Stimulated activated naive B cell treated with anti-CD40 and anti-IgM and Interleukin-4, amounts not matched to agents 10 μg/mL and 1 μg/mL and 100 μg/mL, for 72 hours (primary cell): ENCODE results near the gene PTPMT1.
"Not testable (repeated sequence)": the region's sequence is repeated elsewhere in the genome, so short reads cannot be mapped to it uniquely, and the experiment has no call there.

Experiments
- ATAC-seq, 2 donors: fragments of 150-1000 bp; cut with Tn5 transposase; replicated peaks; 2 replicates each; pipeline ENCODE4 v1.10.0; 2021; ENCODE audit warnings: moderate library complexity in 1 of 2
- DNase-seq: peaks from one replicate; pipeline ENCODE4 v3.0.0; 2021
- H3K27ac Mint-ChIP-seq: one replicate; pipeline ENCODE4 v1.8.0; 2022; ENCODE audit warnings: mild to moderate bottlenecking, mixed read lengths
- H3K27me3 Mint-ChIP-seq, 2 donors: one replicate each; pipeline ENCODE4 v1.8.0; 2022; ENCODE audit warnings: mixed read lengths in 2 of 2
- H3K36me3 Mint-ChIP-seq, 2 donors: one replicate each; pipeline ENCODE4 v1.8.0; 2022; ENCODE audit warnings: mixed read lengths in 2 of 2, mild to moderate bottlenecking in 1 of 2
- H3K4me1 Mint-ChIP-seq, 2 donors: one replicate each; pipeline ENCODE4 v1.8.0; 2022; ENCODE audit warnings: mixed read lengths in 2 of 2, mild to moderate bottlenecking in 1 of 2
- H3K4me3 Mint-ChIP-seq, 2 donors: one replicate each; pipeline ENCODE4 v1.8.0; 2022; ENCODE audit warnings: mild to moderate bottlenecking in 2 of 2, mixed read lengths in 2 of 2, moderate library complexity in 1 of 2
- H3K9me3 Mint-ChIP-seq, 2 donors: one replicate each; pipeline ENCODE4 v1.8.0; 2022; ENCODE audit warnings: mixed read lengths in 2 of 2, mild to moderate bottlenecking in 1 of 2

PTPMT1 gene, protein sequence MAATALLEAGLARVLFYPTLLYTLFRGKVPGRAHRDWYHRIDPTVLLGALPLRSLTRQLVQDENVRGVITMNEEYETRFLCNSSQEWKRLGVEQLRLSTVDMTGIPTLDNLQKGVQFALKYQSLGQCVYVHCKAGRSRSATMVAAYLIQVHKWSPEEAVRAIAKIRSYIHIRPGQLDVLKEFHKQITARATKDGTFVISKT

DNA sequence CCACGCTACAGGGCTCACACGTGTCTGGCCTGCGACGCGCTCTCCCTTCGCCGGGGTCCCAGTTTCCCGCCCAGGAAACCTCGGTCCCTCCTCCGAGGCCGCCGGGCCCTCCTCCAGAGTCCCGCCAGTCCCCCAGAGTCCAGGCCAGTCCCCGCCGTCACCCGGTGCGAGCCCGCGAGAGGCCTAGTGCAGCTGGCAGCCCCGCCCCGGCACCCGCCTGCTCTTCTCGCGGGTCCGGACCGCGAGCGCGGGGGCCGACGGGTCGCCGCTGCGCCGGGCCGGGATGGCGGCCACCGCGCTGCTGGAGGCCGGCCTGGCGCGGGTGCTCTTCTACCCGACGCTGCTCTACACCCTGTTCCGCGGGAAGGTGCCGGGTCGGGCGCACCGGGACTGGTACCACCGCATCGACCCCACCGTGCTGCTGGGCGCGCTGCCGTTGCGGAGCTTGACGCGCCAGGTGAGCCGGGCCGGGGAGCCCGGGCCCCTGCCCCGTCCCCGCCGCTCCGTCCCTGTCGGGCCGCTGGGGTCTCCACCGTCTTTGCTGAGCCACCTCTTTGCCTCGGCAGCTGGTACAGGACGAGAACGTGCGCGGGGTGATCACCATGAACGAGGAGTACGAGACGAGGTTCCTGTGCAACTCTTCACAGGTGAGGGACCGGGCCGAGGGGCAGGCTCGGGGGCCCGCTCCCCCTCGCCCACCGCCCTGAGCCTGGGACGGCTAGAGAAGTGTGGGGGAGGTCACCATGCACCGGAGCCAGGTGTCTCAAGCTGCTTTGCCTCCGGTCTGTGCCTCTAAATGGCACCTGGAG, at the start of gene PTPMT1:
PTPMT1 (plus strand) TSS at position 260 of the 809 bp plus-strand sequence; CDS start at position 284, 24 bp downstream.
- peaks cover 2 to 5% of the 10 kb centered on the region in 2 donors for H3K36me3 Mint-ChIP-seq

DNA sequence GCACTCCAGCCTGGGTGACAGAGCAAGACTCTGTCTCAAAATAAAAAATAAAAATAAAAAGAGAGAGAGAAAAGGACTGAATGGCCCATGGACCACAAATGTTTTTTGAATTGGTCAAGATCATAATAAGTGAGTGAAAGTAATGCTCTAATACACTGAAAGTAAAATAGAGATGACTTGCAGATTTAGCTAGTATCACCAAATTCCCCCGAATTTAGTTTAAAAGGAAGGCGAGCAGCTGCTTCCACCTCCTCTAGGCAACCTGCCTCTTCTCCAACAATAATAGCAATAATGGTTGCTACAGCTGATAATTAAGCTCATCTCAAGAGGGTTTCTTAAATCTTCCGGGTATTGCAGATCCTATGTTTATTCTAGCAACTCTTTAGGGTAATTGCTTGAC, 49.2 kb upstream of the PTPMT1 start:
- Mint-ChIP-seq H3K27me3 (no peaks in the 10 kb centered on the region), H3K36me3 (peaks cover 19 to 23% of the 10 kb centered on the region in 2 donors), H3K4me3 (no peak overlapping the region), H3K4me1 (peaks cover 38 to 94% of the 10 kb centered on the region in 2 donors), H3K27ac (no peak overlapping the region), H3K9me3 (no peaks in the 10 kb centered on the region)
- ATAC-seq: no peak
- no peak for DNase-seq

More for the DNA sequence above, at the start of gene PTPMT1:
- Mint-ChIP-seq H3K27ac (peak within 1 kb of the TSS; percentile 89), H3K9me3 (no peaks in the 10 kb centered on the region), H3K4me1 (peaks cover 8 to 20% of the 10 kb centered on the region in 2 donors), H3K4me3 (peak within 1 kb of the TSS; percentile 87 to 96), H3K27me3 (no peaks in the 10 kb centered on the region)
- peak; percentile 96 to 97 for ATAC-seq
- DNase-seq: peak; percentile 73

DNA sequence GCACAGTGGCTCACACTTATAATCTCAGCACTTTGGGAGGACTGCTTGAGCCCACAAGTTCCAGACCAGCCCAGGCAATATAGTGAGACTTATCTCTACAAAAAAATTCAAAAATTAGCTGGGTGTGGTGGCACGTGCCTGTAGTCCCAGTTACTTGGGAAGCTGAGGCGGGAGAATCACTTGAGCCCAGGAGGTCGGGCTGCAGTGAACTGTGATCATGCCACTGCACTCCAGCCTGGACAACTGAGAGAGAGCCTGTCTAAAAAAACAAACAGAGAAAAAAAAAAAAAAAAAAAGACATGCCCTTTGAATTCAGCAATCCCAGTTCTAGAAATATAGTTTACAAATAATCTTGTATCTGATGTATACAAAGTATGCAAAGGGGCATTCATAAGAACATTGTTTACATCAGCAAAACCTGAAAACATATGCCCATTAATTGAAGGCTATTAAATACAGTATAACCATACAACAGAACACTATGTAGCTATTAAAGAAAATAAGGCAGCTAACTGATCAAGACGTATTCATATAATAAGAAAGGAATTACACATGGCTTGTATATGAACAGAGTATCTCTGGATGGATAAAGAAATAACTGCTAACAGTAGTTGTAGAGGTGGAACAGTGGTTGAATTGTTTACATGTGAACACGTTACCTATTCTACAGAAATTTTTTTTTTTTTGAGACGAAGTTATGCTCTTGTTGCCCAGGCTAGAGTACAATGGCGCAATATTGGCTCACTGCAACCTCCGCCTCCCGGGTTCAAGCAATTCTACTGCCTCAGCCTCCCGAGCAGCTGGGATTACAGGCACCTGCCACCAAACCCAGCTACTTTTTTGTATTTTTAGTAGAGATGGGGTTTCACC, 48.2 kb upstream of the PTPMT1 start:
- DNase-seq: no peak
- peaks cover 19 to 20% of the 10 kb centered on the region in 2 donors for H3K36me3 Mint-ChIP-seq
- H3K27me3 Mint-ChIP-seq: no peaks in the 10 kb centered on the region
- peaks cover 36 to 84% of the 10 kb centered on the region in 2 donors for H3K4me1 Mint-ChIP-seq
- peak overlapping the region; percentile 65 for H3K27ac Mint-ChIP-seq
- H3K4me3 Mint-ChIP-seq: no peak overlapping the region
- ATAC-seq: no peak
- H3K9me3 Mint-ChIP-seq: no peaks in the 10 kb centered on the region

DNA sequence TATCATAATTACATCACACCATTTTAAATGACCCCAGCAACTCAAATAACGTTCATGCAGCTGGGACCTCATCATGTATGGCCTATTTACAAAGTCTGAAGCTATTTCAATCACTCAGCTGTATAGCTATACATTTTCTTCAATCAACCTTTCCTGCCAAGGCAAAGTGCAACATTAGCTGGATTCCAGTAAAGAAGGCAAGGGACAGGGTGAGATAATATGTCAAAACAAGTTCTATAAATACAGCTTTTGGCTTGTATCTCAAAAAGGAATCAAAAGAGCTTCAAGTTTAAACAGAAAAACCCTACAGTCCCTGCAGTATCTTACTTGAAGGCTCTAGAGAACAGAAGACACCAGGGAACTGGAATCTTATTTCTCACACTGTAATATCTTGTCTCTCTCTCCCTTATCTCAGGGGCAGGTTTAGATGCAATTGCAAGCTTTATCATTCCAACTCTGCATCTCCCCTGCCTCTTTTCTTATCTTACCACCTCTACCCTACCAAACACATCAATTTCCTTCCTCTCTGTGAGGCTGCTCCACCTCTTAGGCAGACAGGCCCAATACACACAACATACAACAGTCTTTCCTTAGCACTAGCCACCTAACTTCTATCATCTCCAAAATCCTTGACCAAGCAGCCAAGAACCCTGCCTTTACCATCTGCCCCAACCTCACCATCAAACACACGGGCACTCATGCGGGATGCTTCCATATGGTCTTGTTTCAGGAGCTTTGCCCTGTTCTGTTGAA, 47.0 kb upstream of the PTPMT1 start:
- Mint-ChIP-seq H3K27me3 (no peaks in the 10 kb centered on the region), H3K4me3 (peak overlapping the region in 1 of 2 donors; percentile 1), H3K36me3 (peaks cover 19 to 20% of the 10 kb centered on the region in 2 donors), H3K27ac (peak overlapping the region; percentile 31), H3K9me3 (no peaks in the 10 kb centered on the region), H3K4me1 (peaks cover 42 to 78% of the 10 kb centered on the region in 2 donors)
- ATAC-seq: no peak
- DNase-seq: no peak

DNA sequence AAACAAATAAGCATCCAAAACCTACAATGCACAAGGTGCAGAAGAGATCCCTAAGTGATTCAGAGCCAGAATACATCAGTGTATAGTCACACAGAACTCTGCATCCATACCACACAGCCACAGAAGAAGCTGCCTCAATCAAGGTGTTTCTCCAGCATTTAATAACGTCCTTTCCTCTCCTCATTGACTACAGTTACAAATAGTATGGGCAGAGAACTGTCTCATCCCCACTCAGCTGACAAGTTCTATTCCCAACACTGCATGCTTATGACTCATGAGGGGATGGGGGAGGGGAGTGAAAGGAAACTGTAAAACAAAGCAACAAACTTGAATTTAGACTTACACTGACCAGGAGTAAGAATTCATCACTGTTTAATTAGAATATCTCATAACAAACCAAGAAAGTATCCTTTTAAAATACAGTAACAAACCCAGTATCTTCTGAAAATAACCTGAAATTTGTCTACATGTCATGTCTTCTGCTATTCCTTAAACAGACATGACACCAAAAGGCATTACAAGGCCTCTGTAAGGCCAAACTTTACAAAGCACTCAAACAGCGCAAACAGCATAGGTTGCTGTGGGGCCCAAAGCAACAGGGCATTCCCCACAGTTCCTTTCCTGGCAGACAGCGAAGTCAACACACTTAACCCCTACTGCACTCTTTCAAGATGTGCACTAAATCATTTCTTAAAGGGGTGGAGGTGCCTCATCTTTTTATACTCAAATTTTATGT, 41.7 kb upstream of the PTPMT1 start:
- peak overlapping the region; percentile 31 to 51 for H3K4me3 Mint-ChIP-seq
- peaks cover 39 to 73% of the 10 kb centered on the region in 2 donors for H3K4me1 Mint-ChIP-seq
- H3K36me3 Mint-ChIP-seq: peaks cover 19 to 21% of the 10 kb centered on the region in 2 donors
- no peak for DNase-seq
- peak; percentile 84 to 86 for ATAC-seq
- no peaks in the 10 kb centered on the region for H3K9me3 Mint-ChIP-seq
- no peaks in the 10 kb centered on the region for H3K27me3 Mint-ChIP-seq
- H3K27ac Mint-ChIP-seq: peak overlapping the region; percentile 49

DNA sequence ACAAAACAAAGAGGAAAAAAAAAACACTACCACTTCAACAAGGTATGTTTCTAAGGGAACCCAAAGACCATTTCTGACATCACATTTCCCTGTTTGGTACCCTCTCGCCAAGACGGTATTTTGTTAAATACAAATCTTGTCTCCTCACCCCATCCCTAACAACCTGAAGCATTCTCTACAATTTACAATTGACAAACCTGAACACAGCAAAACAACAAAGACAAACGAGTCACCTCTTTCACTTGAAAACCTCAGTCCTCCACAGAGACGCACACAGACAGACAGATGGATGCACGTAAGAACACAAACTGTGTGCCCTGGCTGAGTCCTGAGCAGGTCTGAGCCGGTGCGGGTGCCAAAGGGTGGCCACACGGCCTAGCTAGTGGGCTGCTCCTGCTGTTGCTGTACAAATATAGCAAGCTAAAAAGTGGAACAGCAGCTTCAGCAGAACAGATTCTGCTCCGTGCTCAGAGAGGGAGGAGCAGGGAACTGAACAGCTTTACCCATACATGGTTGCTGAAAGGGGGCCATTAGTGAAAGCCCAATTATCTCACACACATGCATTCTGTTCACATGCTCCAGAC, 41.0 kb upstream of the PTPMT1 start:
- Mint-ChIP-seq H3K4me1 (peaks cover 37 to 71% of the 10 kb centered on the region in 2 donors), H3K27me3 (no peaks in the 10 kb centered on the region), H3K36me3 (peaks cover 18 to 23% of the 10 kb centered on the region in 2 donors), H3K4me3 (peak overlapping the region; percentile 6 to 7), H3K9me3 (no peaks in the 10 kb centered on the region), H3K27ac (peak overlapping the region; percentile 49)
- ATAC-seq: peak; percentile 31 to 56
- no peak for DNase-seq

DNA sequence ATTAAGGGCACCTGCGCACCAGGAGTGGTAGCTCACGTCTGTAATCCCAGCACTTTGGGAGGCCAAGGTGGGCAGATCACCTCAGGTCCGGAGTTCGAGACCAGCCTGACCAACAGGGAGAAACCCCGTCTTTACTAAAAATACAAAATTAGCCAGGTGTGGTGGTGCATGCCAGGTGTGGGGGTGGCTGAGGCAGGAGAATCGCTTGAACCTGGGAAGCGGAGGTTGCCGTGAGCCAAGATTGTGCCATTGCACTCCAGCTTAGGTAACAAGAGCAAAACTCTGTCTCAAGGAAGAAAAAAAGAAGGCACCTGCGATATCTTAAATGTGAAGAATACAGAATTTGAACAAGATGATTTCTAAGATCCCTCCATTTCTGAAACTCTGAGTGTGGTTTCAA, 39.4 kb upstream of the PTPMT1 start:
- peaks cover 16 to 25% of the 10 kb centered on the region in 2 donors for H3K36me3 Mint-ChIP-seq
- peak overlapping the region; percentile 88 for H3K27ac Mint-ChIP-seq
- H3K27me3 Mint-ChIP-seq, DNase-seq, H3K9me3 Mint-ChIP-seq, ATAC-seq, H3K4me3 Mint-ChIP-seq: not testable (repeated sequence)
- peaks cover 42 to 71% of the 10 kb centered on the region in 2 donors for H3K4me1 Mint-ChIP-seq

DNA sequence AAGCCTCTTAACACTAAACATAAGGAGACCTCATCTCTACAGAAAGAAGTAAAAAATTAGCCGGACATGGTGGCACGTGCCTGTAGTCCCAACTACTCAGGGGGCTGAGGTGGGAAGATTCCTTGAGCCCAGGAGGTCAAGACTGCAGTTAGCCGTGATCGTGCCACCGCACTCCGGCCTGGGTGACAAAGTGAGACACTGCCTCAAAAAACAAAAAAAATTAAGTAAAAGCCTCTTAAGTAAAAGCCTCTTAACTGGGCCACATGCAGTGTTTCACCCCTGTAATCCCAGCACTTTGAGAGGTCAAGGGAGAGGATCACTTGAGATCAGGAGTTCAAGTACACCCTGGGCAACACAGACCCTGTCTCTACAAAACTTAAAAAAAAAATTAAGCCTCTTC, 38.2 kb upstream of the PTPMT1 start:
- peaks cover 37 to 76% of the 10 kb centered on the region in 2 donors for H3K4me1 Mint-ChIP-seq
- H3K9me3 Mint-ChIP-seq: no peaks in the 10 kb centered on the region
- H3K27ac Mint-ChIP-seq: peak overlapping the region; percentile 47
- peaks cover 16 to 25% of the 10 kb centered on the region in 2 donors for H3K36me3 Mint-ChIP-seq
- H3K4me3 Mint-ChIP-seq: no peak overlapping the region
- no peaks in the 10 kb centered on the region for H3K27me3 Mint-ChIP-seq
- ATAC-seq (no peak), DNase-seq (no peak)

DNA sequence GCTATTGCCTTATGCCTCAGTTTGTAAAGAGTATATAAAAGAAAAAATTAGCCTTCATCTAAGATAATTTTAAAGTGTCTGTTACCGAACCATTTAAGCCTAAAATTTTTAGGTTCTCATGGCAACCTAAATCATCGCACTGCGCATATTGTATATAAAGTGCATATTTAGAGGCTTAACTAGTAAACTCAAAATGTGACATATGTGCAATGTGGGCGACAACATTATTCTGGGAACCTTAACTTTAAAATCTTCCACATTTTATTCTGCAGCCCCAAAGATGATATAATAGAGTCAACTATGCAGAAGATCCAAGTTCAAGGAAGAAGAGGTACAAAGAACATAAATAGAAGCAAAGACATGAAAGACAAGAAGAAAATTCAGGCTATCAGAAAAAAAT, 35.4 kb upstream of the PTPMT1 start:
- ATAC-seq (no peak), DNase-seq (no peak)
- no peaks in the 10 kb centered on the region for H3K9me3 Mint-ChIP-seq
- no peak overlapping the region for H3K4me3 Mint-ChIP-seq
- peaks cover 24 to 74% of the 10 kb centered on the region in 2 donors for H3K4me1 Mint-ChIP-seq
- no peaks in the 10 kb centered on the region for H3K27me3 Mint-ChIP-seq
- no peak overlapping the region for H3K27ac Mint-ChIP-seq
- peaks cover 17 to 25% of the 10 kb centered on the region in 2 donors for H3K36me3 Mint-ChIP-seq

DNA sequence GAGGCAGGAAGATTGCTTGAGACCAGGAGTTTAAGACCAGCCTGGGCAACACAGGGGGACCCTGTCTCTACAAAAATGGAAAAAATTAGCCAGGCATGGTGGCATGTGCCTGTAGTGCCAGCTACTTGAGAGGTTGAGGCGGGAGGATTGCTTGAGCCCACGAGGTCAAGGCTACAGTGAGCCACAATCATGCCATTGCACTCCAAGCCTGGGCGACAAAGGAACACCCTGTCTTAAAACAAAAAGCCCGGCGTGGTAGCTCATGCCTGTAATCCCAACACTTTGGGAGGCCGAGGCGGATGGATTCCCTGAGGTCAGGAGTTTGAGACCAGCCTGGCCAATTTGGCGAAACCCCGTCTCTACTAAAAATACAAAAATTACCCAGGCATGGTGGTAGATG, 34.7 kb upstream of the PTPMT1 start:
- Mint-ChIP-seq H3K36me3 (peaks cover 17 to 20% of the 10 kb centered on the region in 2 donors), H3K4me1 (peaks cover 19 to 73% of the 10 kb centered on the region in 2 donors)
- not testable (repeated sequence) for H3K4me3 Mint-ChIP-seq, DNase-seq, H3K9me3 Mint-ChIP-seq, ATAC-seq, H3K27ac Mint-ChIP-seq, H3K27me3 Mint-ChIP-seq

DNA sequence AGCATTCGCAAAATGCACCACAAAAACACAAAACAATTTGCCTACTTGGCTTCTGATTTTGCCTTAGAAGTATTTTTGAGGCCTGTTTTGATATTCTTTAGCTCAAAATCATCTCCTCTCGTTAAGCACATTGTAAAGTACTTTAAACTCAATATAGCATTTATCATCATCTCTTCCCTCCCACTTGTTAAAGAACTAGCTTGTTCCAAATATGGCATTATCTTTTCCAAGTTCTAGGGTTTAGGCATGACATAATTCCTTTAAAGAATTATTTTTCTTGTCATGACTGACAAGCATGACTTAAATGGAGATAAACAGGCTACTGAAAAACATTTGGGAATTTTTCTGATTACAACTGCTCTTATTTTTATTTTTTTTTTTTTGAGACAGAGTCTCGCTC, 33.7 kb upstream of the PTPMT1 start:
- no peaks in the 10 kb centered on the region for H3K27me3 Mint-ChIP-seq
- no peak overlapping the region for H3K4me3 Mint-ChIP-seq
- H3K4me1 Mint-ChIP-seq: peaks cover 14 to 64% of the 10 kb centered on the region in 2 donors
- H3K9me3 Mint-ChIP-seq: no peaks in the 10 kb centered on the region
- DNase-seq (no peak), ATAC-seq (no peak)
- no peak overlapping the region for H3K27ac Mint-ChIP-seq
- H3K36me3 Mint-ChIP-seq: peaks cover 13 to 16% of the 10 kb centered on the region in 2 donors

DNA sequence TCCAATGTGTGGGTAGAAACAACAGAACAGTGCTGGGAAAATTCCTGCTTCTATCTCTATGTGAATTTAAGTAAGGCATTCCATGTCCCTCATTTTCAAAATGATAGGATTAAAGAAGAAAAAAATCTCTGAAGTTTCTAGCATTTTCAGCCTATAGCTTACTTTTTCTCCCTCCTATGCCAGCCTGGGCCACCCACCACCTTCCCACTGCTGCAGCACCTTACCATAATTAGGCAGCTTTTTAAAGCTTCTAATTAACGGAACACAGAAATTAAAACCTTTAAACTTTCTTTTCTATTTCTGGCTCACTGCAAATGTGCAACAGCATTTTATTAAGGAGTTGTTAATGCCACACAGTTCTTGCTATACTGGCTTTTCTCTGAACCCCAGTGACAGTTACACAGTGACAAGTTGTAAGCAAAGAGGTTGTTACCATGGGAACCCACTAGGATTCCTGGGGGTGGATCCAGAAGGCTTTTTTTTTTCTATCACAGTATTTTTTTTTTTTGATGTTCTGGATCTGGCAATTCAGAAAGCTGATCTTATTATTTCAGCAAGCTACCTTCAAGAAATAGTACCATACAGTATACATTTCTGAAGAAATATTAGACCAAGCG, 32.7 kb upstream of the PTPMT1 start:
- H3K4me3 Mint-ChIP-seq: no peak overlapping the region
- H3K9me3 Mint-ChIP-seq: no peaks in the 10 kb centered on the region
- peaks cover 14 to 53% of the 10 kb centered on the region in 2 donors for H3K4me1 Mint-ChIP-seq
- H3K36me3 Mint-ChIP-seq: peaks cover 13 to 16% of the 10 kb centered on the region in 2 donors
- no peak for DNase-seq
- no peaks in the 10 kb centered on the region for H3K27me3 Mint-ChIP-seq
- ATAC-seq: no peak
- peak overlapping the region; percentile 62 for H3K27ac Mint-ChIP-seq
